GM12801 (cell line): ENCODE measurements around the gene AFG1L.

ENCODE experiments used
- TF ChIP-seq, protein P1 (sequence below): IDR thresholded peaks from one replicate; pipeline ENCODE4 v1.5.1; 2011; ENCODE audit warnings: control low read depth; ENCODE audit not compliant: insufficient read length; ENCODE audit errors: extremely low read depth

The AFG1L gene

GRCh38 chr6:108468346-108468745 lies 173.5 kb downstream of the AFG1L start:
- TF ChIP-seq, protein P1, sequence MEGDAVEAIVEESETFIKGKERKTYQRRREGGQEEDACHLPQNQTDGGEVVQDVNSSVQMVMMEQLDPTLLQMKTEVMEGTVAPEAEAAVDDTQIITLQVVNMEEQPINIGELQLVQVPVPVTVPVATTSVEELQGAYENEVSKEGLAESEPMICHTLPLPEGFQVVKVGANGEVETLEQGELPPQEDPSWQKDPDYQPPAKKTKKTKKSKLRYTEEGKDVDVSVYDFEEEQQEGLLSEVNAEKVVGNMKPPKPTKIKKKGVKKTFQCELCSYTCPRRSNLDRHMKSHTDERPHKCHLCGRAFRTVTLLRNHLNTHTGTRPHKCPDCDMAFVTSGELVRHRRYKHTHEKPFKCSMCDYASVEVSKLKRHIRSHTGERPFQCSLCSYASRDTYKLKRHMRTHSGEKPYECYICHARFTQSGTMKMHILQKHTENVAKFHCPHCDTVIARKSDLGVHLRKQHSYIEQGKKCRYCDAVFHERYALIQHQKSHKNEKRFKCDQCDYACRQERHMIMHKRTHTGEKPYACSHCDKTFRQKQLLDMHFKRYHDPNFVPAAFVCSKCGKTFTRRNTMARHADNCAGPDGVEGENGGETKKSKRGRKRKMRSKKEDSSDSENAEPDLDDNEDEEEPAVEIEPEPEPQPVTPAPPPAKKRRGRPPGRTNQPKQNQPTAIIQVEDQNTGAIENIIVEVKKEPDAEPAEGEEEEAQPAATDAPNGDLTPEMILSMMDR = no peak

- TF ChIP-seq, protein P1 = no peak
These were observed 174.5 kb downstream of the AFG1L start for GRCh38 chr6:108469316-108469715.

DNA sequence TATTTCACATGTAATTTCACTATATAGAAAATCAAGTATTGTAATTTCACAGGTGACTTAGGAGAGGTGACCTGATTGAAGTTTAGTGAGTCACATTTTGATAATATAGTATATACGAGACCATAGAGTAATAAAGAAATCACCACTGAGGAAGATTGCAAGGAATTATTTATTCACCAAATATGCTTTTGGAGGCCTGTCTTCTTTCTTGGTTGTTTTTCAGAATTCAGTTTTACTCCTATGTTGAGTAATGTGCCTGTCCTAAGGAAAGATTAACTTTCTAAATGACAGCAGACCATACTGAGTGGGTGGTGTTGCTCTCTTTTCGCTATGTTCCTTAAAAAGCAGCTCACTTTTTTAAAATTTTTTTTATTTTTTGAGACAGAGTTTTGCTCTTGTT lies 178.3 kb downstream of the AFG1L start:
- TF ChIP-seq, protein P1 = no peak

DNA sequence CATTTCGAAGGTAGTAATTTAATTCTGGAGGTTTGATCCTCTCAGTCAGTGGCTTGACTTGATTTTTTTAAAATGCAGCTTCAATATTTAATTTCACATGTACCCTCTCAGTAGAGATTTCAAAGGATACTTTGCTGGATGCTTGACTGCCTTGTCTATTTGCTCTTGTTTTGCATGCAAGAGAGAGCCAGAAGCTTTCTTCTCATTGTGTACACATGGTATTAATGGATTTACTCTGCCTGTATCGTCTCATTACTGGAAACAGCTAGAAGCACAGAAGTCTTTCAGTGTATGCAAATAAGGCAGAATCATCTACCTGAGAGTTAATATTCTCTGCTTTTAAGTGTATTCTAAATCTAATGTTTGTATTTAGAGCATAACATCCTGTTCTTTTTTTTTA lies 181.5 kb downstream of the AFG1L start:
- TF ChIP-seq, protein P1 = no peak

DNA sequence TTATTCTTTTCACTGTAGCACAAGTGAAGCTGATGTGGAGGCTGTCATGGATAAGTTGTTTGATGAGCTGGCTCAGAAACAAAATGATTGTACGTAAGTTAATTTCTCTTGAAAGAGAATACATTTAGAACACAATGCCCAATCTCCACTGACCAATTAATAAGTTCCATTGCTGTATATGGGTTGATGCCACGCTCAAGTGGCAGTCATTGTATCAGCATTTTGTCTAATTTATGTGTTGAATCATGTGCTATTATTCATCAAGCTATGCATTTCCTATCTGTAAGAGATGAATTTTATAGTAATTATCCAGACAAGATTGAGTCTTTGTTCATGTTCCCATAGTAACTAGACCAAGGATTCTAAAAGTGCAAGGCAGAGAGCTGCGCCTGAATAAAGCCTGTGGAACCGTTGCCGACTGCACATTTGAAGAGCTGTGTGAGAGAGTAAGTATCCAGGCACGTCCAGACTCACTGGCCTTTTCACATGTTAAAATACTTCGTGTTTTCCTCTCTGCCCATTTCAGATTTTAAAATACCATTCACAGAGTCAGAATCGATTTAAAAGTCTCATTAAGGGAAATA lies 182.1 kb downstream of the AFG1L start:
- TF ChIP-seq, protein P1 = no peak

DNA sequence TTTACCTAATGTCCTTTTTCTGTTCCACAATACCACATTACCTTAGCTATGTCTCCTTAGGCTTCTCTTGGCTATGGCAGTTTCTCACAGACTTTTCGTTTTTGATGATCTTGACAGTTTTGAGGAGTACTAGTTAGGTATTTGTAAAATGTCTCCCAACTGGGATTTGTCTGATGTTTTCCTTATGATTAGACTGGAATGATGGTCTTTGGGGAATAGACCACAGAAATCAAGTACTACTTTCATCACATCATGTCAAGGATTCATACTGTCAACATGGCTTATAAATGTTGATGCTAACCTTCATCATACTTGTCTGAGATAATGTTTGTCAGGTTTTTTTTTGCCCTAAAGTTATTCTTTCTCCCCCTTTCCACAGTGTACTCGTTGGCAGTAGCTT lies 187.7 kb downstream of the AFG1L start:
- TF ChIP-seq, protein P1 = no peak

GRCh38 chr6:108484016-108484415 lies 189.2 kb downstream of the AFG1L start:
- TF ChIP-seq, protein P1 = no peak
